ENCODE results near the gene SUFU.

DNA sequence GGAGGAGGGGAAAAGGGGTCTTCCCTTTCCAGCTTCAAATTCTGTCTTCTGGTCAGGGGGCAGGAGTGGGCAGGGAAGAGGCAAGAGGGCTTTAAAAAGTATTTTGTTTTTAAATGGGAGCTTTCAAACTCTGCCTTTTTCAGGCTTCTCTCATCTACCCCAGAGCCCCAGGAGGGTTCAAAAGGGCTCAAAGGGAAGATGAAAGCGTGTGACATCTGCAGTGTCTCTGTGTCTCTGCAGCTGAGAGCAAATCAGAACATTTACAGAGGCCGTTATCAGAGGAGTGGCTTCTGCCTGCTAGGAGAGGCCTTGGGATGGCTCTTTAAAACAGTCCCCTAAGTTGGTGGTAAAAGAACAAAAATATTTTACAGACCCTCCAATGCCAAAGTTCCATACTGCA lies 170.8 kb downstream of the SUFU start:
- TF ChIP-seq, protein P1, sequence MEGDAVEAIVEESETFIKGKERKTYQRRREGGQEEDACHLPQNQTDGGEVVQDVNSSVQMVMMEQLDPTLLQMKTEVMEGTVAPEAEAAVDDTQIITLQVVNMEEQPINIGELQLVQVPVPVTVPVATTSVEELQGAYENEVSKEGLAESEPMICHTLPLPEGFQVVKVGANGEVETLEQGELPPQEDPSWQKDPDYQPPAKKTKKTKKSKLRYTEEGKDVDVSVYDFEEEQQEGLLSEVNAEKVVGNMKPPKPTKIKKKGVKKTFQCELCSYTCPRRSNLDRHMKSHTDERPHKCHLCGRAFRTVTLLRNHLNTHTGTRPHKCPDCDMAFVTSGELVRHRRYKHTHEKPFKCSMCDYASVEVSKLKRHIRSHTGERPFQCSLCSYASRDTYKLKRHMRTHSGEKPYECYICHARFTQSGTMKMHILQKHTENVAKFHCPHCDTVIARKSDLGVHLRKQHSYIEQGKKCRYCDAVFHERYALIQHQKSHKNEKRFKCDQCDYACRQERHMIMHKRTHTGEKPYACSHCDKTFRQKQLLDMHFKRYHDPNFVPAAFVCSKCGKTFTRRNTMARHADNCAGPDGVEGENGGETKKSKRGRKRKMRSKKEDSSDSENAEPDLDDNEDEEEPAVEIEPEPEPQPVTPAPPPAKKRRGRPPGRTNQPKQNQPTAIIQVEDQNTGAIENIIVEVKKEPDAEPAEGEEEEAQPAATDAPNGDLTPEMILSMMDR (conservative IDR thresholded peaks at IDR 0.05; ENCODE audit: low read depth, low read length), result no peak
- no peak for TF ChIP-seq EZH2 (IDR thresholded peaks at IDR 0.05; ENCODE audit: low read length, unreplicated experiment)
- TF ChIP-seq EZH2phosphoT487 (IDR thresholded peaks at IDR 0.05; ENCODE audit: borderline replicate concordance, low read length), result no peak
